Mucosa of descending colon (tissue), 3 donors: ENCODE data around the gene ZNF556. TPM values are rescaled to one million over a fixed set of nuclear protein-coding genes. Genes with fewer than 3 reads are reported as not detected.
"Not testable (repeated sequence)": the region's sequence is repeated elsewhere in the genome, so short reads cannot be mapped to it uniquely, and the experiment has no call there.

ENCODE experiments used
- ATAC-seq: fragments of 200-7000 bp; cut with Tn5 transposase; one replicate; pipeline ENCODE4 v1.9.1; 2020; ENCODE audit warnings: mild to moderate bottlenecking, moderate library complexity
- DNase-seq, 3 donors: peaks; one replicate each; pipeline ENCODE4 v3.0.0-alpha.2; 2020
- H3K36me3 ChIP-seq: fragments of 200-600 bp; one replicate; pipeline ENCODE4 v1.8.0; 2021; ENCODE audit warnings: low read depth, mild to moderate bottlenecking
- H3K4me1 ChIP-seq: fragments of 200-600 bp; one replicate; pipeline ENCODE4 v1.8.0; 2021; ENCODE audit warnings: low read depth, mild to moderate bottlenecking
- H3K4me3 ChIP-seq: fragments of 200-600 bp; one replicate; pipeline ENCODE4 v1.8.0; 2021; ENCODE audit warnings: mild to moderate bottlenecking
- H3K9me3 ChIP-seq: fragments of 200-600 bp; one replicate; pipeline ENCODE4 v1.8.0; 2021; ENCODE audit warnings: mild to moderate bottlenecking
- CTCF ChIP-seq: fragments of 200-600 bp; IDR thresholded peaks from one replicate; pipeline ENCODE4 v1.8.0; 2022; ENCODE audit warnings: antibody characterized with exemption, mild to moderate bottlenecking
- intact Hi-C, 2 donors: fragments of 100-400 bp; cut with DNase I in 1 of 2; cut with micrococcal nuclease in 1 of 2; formaldehyde crosslinking; loops; one replicate each; pipeline versions ENCODE4 v1.11.0 to v1.11.1; 2022; cut with DNase I, micrococcal nuclease
- total RNA-seq, 3 donors: library from RNA; stranded (reverse); fragmentation: NEBNext Ultra II Directional in 2 of 3; extraction: Animal tissue kit (Norgen Biotek cat#: 25700) in 2 of 3; gene quantifications; one replicate each; pipeline versions ENCODE4 v1.2.1 to v1.2.4, GENCODE V29; 2021 to 2023
- donor health status: DM: no; HTN: no; CAD: no; lungs with moderate emphysema.
- donor health status: DM: no; HTN: no; CAD: no.
- donor health status: DM: no; HTN: yes; CAD: no.

The ZNF556 gene
- total RNA-seq, 3 donors from 2014 or later, result 0.29 TPM; not detected in 2

GRCh38 chr19:2887391-2887914 lies 20.3 kb downstream of the ZNF556 start:
- DNase-seq, result peak in 1 of 3 donors; percentile 9
- Histone ChIP-seq H3K4me1 (peaks cover 5% of the 10 kb centered on the region), H3K36me3 (no peaks in the 10 kb centered on the region), H3K4me3 (no peak overlapping the region), H3K9me3 (no peaks in the 10 kb centered on the region)
- ATAC-seq, result peak; percentile 76
- intact Hi-C loops, result loop anchor here in 1 of 2 donors (10.0 kb wide), 1 partner anchor 277 kb away; no protein-coding TSS in a partner anchor
- peak; percentile 35 for TF ChIP-seq CTCF

- no peaks in the 10 kb centered on the region for H3K9me3 ChIP-seq
- intact Hi-C loops, result loop anchor here in 1 of 2 donors (10.0 kb wide), 1 partner anchor 276 kb away; no protein-coding TSS in a partner anchor
- peak; percentile 30 to 85 (median 54) for DNase-seq
- ATAC-seq, result peak; percentile 90
- no peak overlapping the region for H3K4me3 ChIP-seq
- peaks cover 5% of the 10 kb centered on the region for H3K4me1 ChIP-seq
- no peak for TF ChIP-seq CTCF
- H3K36me3 ChIP-seq, result no peaks in the 10 kb centered on the region
Observed at GRCh38 chr19:2888731-2889224, 21.6 kb downstream of the ZNF556 start.

- intact Hi-C loops, result not testable (repeated sequence)
Observed at GRCh38 chr19:2890531-2890930, 23.4 kb downstream of the ZNF556 start.

GRCh38 chr19:2896694-2897093 lies 29.6 kb downstream of the ZNF556 start:
- intact Hi-C loops, result no loop called here
- Histone ChIP-seq H3K4me3 (no peak overlapping the region), H3K36me3 (peaks cover 4% of the 10 kb centered on the region), H3K4me1 (peaks cover 4% of the 10 kb centered on the region), H3K9me3 (peaks cover 7% of the 10 kb centered on the region)
- no peak for DNase-seq
- TF ChIP-seq CTCF, result no peak
- no peak for ATAC-seq

More at GRCh38 chr19:2890531-2890930, 23.4 kb downstream of the ZNF556 start:
- not testable (repeated sequence) for H3K36me3 ChIP-seq, H3K9me3 ChIP-seq, DNase-seq, H3K4me1 ChIP-seq, ATAC-seq, H3K4me3 ChIP-seq

- peaks cover 7% of the 10 kb centered on the region for H3K9me3 ChIP-seq
- H3K4me1 ChIP-seq, result peaks cover 6% of the 10 kb centered on the region
- H3K36me3 ChIP-seq, result peaks cover 4% of the 10 kb centered on the region
- DNase-seq (peak; percentile 99 to 100 (median 100)), ATAC-seq (peak; percentile 96)
- peak within 1 kb of the TSS; percentile 44 for H3K4me3 ChIP-seq
- intact Hi-C loops, result no loop called here
- no peak for TF ChIP-seq CTCF
Observed at GRCh38 chr19:2900296-2901252, 33.4 kb downstream of the ZNF556 start, which contains the start of gene ZNF57. Gene ZNF57, plus strand, starts transcription at chr19:2900928. Its CDS starts 118 bp downstream, at chr19:2901046.
